GM19452 (cell line): Measurements from ENCODE around the gene CBLB.

Experiments
- ATAC-seq: cut with Tn5 transposase; IDR thresholded peaks from one replicate; pipeline ENCODE4 v1.9.1; 2021; ENCODE audit not compliant: unreplicated experiment

The CBLB gene

GRCh38 chr3:105719791-105720190 is 149.0 kb downstream of the CBLB start:
- ATAC-seq: no peak

GRCh38 chr3:105715372-105715771 is 153.4 kb downstream of the CBLB start:
- ATAC-seq: no peak

GRCh38 chr3:105714453-105714852 is 154.4 kb downstream of the CBLB start:
- ATAC-seq: no peak

- no peak for ATAC-seq
Measured at GRCh38 chr3:105708980-105709379, 159.8 kb downstream of the CBLB start.

GRCh38 chr3:105707009-105707408 is 161.8 kb downstream of the CBLB start:
- no peak for ATAC-seq

- ATAC-seq: no peak
Measured at GRCh38 chr3:105704726-105705410, 163.9 kb downstream of the CBLB start.

GRCh38 chr3:105700575-105700974 is 168.2 kb downstream of the CBLB start:
- ATAC-seq: no peak

- no peak for ATAC-seq
Measured at GRCh38 chr3:105691633-105692032, 177.2 kb downstream of the CBLB start.

- ATAC-seq: no peak
Measured at GRCh38 chr3:105691053-105691452, 177.8 kb downstream of the CBLB start.

GRCh38 chr3:105688821-105689220 is 180.0 kb downstream of the CBLB start:
- ATAC-seq: no peak

GRCh38 chr3:105686278-105686897 is 182.4 kb downstream of the CBLB start:
- ATAC-seq: no peak

GRCh38 chr3:105679951-105680350 is 188.9 kb downstream of the CBLB start:
- ATAC-seq: no peak

- ATAC-seq: no peak
Measured at GRCh38 chr3:105678017-105678416, 190.8 kb downstream of the CBLB start.

GRCh38 chr3:105676621-105677300 is 192.1 kb downstream of the CBLB start:
- no peak for ATAC-seq

- no peak for ATAC-seq
Measured at GRCh38 chr3:105674437-105675065, 194.3 kb downstream of the CBLB start.

- ATAC-seq: no peak
Measured at GRCh38 chr3:105672996-105673395, 195.8 kb downstream of the CBLB start.

GRCh38 chr3:105662306-105662705 is 206.5 kb downstream of the CBLB start:
- no peak for ATAC-seq

GRCh38 chr3:105661461-105661860 is 207.4 kb downstream of the CBLB start:
- no peak for ATAC-seq

- no peak for ATAC-seq
Measured at GRCh38 chr3:105656651-105657504, 211.9 kb downstream of the CBLB start.

GRCh38 chr3:105653868-105654267 is 214.9 kb downstream of the CBLB start:
- ATAC-seq: no peak

- ATAC-seq: no peak
Measured at GRCh38 chr3:105653166-105653565, 215.6 kb downstream of the CBLB start.
